IMR-90 (cell line): ENCODE results near the gene ETF1. TPM values are rescaled to one million over a fixed set of nuclear protein-coding genes. Genes with fewer than 3 reads are reported as not detected.
A peak's percentile ranks its signal among the peaks of the same experiment; 100 is the strongest.

Source experiments
- ATAC-seq: fragments of 200-7000 bp; cut with Tn5 transposase; 2 replicates; pipeline ENCODE4 v1.9.1; 2020; ENCODE audit warnings: low read depth, mild to moderate bottlenecking, moderate library complexity
- BruUV-seq: library from RNA; stranded (reverse); fragments of 400-500 nt; replicated peaks from 2 replicates; lab custom pipeline; 2021; lab: Mats Ljungman, UMichigan
- CTCF ChIA-PET: fragments of 300-600 bp; formaldehyde crosslinking; extraction: SDS; loops from one replicate; lab custom pipeline; 2021; ENCODE audit warnings: antibody characterized with exemption; lab: Yijun Ruan, JAX
- POLR2A ChIA-PET: fragments of 300-600 bp; sonication (Branson Sonifier 250); formaldehyde crosslinking; loops from one replicate; lab custom pipeline; 2022; ENCODE audit warnings: antibody characterized with exemption; ENCODE audit not compliant: unreplicated experiment; lab: Charles Lee
- DNase-seq: peaks from one replicate; pipeline ENCODE4 v3.0.0; 2013
- H2AFZ ChIP-seq: replicated peaks from 2 replicates; pipeline ENCODE3; 2013; ENCODE audit warnings: low read length, mild to moderate bottlenecking; ENCODE audit not compliant: poor library complexity
- H2AK5ac ChIP-seq: 2 replicates; pipeline ENCODE4 v1.6.1; 2013; ENCODE audit warnings: low read depth, low read length, inconsistent platforms
- H2AK9ac ChIP-seq: replicated peaks from 2 replicates; pipeline ENCODE3; 2013; ENCODE audit warnings: mild to moderate bottlenecking, low read depth, low read length, moderate library complexity; ENCODE audit not compliant: poor library complexity
- H2BK120ac ChIP-seq: 2 replicates; pipeline ENCODE4 v1.6.1; 2013; ENCODE audit warnings: low read depth, low read length, inconsistent platforms
- H2BK15ac ChIP-seq: 3 replicates; pipeline ENCODE4 v1.6.1; 2013; ENCODE audit warnings: low read depth, low read length, inconsistent platforms
- H2BK20ac ChIP-seq: 2 replicates; pipeline ENCODE4 v1.6.1; 2013; ENCODE audit warnings: low read depth, mild to moderate bottlenecking, inconsistent platforms, low read length, moderate library complexity
- H2BK5ac ChIP-seq: 2 replicates; pipeline ENCODE4 v1.6.1; 2013; ENCODE audit warnings: mild to moderate bottlenecking, low read depth, low read length, inconsistent platforms; ENCODE audit not compliant: poor library complexity, severe bottlenecking
- H3K14ac ChIP-seq: replicated peaks from 2 replicates; pipeline ENCODE4 v1.6.1; 2013; ENCODE audit warnings: low read depth, low read length, inconsistent platforms
- H3K18ac ChIP-seq: 2 replicates; pipeline ENCODE4 v1.6.1; 2013; ENCODE audit warnings: low read depth, low read length, control low read depth
- H3K23ac ChIP-seq: 2 replicates; pipeline ENCODE4 v1.6.1; 2013; ENCODE audit warnings: low read depth, low read length, inconsistent platforms
- H3K27ac ChIP-seq: 2 replicates; pipeline ENCODE4 v1.5.1; 2013; ENCODE audit warnings: mild to moderate bottlenecking, control low read depth, low read length; ENCODE audit not compliant: insufficient read depth
- H3K27me3 ChIP-seq: 2 replicates; pipeline ENCODE4 v1.6.1; 2013; ENCODE audit warnings: low read length; ENCODE audit not compliant: control insufficient read depth, insufficient read depth
- H3K36me3 ChIP-seq: 2 replicates; pipeline ENCODE4 v1.6.1; 2013; ENCODE audit warnings: low read length, mixed read lengths; ENCODE audit not compliant: control insufficient read depth, insufficient read depth
- H3K4ac ChIP-seq: 2 replicates; pipeline ENCODE4 v1.6.1; 2013; ENCODE audit warnings: low read depth, low read length, inconsistent platforms
- H3K4me1 ChIP-seq: 2 replicates; pipeline ENCODE4 v1.6.1; 2013; ENCODE audit warnings: low read length, mixed read lengths; ENCODE audit not compliant: control insufficient read depth, insufficient read depth
- H3K4me2 ChIP-seq: 2 replicates; pipeline ENCODE4 v1.6.1; 2013; ENCODE audit warnings: low read depth, mild to moderate bottlenecking, control low read depth, low read length, moderate library complexity
- H3K4me3 ChIP-seq: 2 replicates; pipeline ENCODE4 v1.5.1; 2013; ENCODE audit warnings: low read depth, mild to moderate bottlenecking, control low read depth, low read length, moderate library complexity; ENCODE audit not compliant: insufficient read depth
- H3K56ac ChIP-seq: 2 replicates; pipeline ENCODE4 v1.6.1; 2013; ENCODE audit warnings: low read length, inconsistent platforms; ENCODE audit not compliant: insufficient read depth; ENCODE audit errors: extremely low read depth
- H3K79me1 ChIP-seq, 2 experiments: 2 replicates each; pipeline ENCODE4 v1.6.1; 2013; ENCODE audit warnings: low read length in 2 of 2, inconsistent platforms in 1 of 2, low read depth in 1 of 2
- H3K9ac ChIP-seq: 2 replicates; pipeline ENCODE4 v1.6.1; 2013; ENCODE audit warnings: low read depth, low read length, control low read depth
- H3K9me1 ChIP-seq: 2 replicates; pipeline ENCODE4 v1.6.1; 2013; ENCODE audit warnings: low read length, inconsistent platforms; ENCODE audit not compliant: insufficient read depth
- H3K9me3 ChIP-seq: 2 replicates; pipeline ENCODE4 v1.6.1; 2013; ENCODE audit warnings: low read length; ENCODE audit not compliant: control insufficient read depth, insufficient read depth
- H4K20me1 ChIP-seq: 2 replicates; pipeline ENCODE4 v1.6.1; 2013; ENCODE audit warnings: low read length, inconsistent platforms; ENCODE audit not compliant: insufficient read depth
- H4K5ac ChIP-seq: 2 replicates; pipeline ENCODE4 v1.6.1; 2013; ENCODE audit warnings: mild to moderate bottlenecking, low read depth, low read length, control low read depth
- H4K8ac ChIP-seq, 2 experiments: 2 replicates each; pipeline ENCODE4 v1.6.1; 2013; ENCODE audit warnings: low read depth in 2 of 2, low read length in 2 of 2, control low read depth in 1 of 2, inconsistent platforms in 1 of 2
- H4K91ac ChIP-seq: 2 replicates; pipeline ENCODE4 v1.6.1; 2013; ENCODE audit warnings: low read depth, low read length, inconsistent platforms; ENCODE audit not compliant: insufficient read depth
- NFE2L2 ChIP-seq: fragments of 150-350 bp; IDR thresholded peaks from 2 replicates; pipeline ENCODE4 v1.6.1; 2016; ENCODE audit warnings: low read depth, mild to moderate bottlenecking, low read length
- RAD21 ChIP-seq: IDR thresholded peaks from 2 replicates; pipeline ENCODE4 v1.6.1; 2012; ENCODE audit warnings: low read length, improper control_type of control experiment
- WGBS, 2 experiments: methylation state at CpG; one replicate each; pipeline versions ENCODE4 v1.1.5 to v1.1.7; 2013; ENCODE audit warnings: missing lambda C conversion rate in 2 of 2; ENCODE audit not compliant: insufficient read length in 1 of 2; ENCODE audit errors: extremely low coverage in 2 of 2; 5-methylcytosine and 5-hydroxymethylcytosine counted together
- dilution Hi-C: fragments of 300-500 bp; cut with HindIII; formaldehyde crosslinking; loops from one replicate; pipeline ENCODE4 v1.14.3; 2018; ENCODE audit warnings: low sequenced_read_pairs; ENCODE audit not compliant: unreplicated experiment
- in situ Hi-C: fragments of 300-500 bp; cut with MboI; formaldehyde crosslinking; loops from 3 replicates; pipeline ENCODE4 v1.14.3; 2019; ENCODE audit warnings: low sequenced_read_pairs, inconsistent platforms, mixed read lengths
- intact Hi-C: fragments of 100-400 bp; cut with micrococcal nuclease; formaldehyde crosslinking; loops from 2 replicates; pipeline ENCODE4 v1.10.0; 2022
- polyA plus RNA-seq, 3 experiments: library from polyadenylated mRNA; depleted of rRNA; stranded (reverse); fragments of >200 nt; gene quantifications; 2 replicates each; pipeline ENCODE4 v1.2.3, GENCODE V29; 2012; ENCODE audit warnings: low replicate concordance in 1 of 3
- total RNA-seq: library from RNA; depleted of rRNA; stranded (reverse); fragments of >200 nt; gene quantifications from 2 replicates; pipeline ENCODE4 v1.2.3, GENCODE V29; 2012

ETF1 gene
- total and polyA plus RNA-seq, 2 of the 4 experiments (the other 2 are of a cell fraction), result 53.2 to 126 TPM

DNA sequence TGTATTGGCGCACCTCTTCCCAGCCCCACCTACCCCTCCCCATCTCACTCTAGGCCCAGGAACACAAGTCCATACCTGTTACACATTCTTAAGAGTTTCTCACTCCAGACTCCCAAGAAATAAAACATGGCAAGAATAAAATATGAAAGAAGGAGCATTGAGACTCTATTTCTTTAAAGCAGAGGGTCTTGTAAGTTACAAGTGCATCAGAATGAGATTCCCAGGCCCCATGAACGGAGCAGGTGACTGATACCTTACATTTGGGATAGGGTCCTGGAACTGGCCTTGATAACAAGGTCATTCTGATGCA, 72.0 kb downstream of the ETF1 start:
- CTCF ChIA-PET, result no interaction called here
- Histone ChIP-seq H3K23ac (no peak overlapping the region), H3K79me1 (peaks cover 9 to 30% of the 10 kb centered on the region in 2 experiments), H2BK15ac (no peak overlapping the region), H3K36me3 (peaks cover 18% of the 10 kb centered on the region), H3K9ac (no peak overlapping the region), H2BK120ac (no peak overlapping the region), H3K56ac (no peak overlapping the region), H3K4me3 (no peak overlapping the region), H3K4me2 (no peak overlapping the region), H3K9me1 (peaks cover 20% of the 10 kb centered on the region), H2AK9ac (no peak overlapping the region), H2BK20ac (no peak overlapping the region), H3K4ac (no peak overlapping the region), H4K91ac (no peak overlapping the region), H3K27ac (no peak overlapping the region), H4K8ac (no peak overlapping the region), H4K5ac (no peak overlapping the region), H2AFZ (no peak overlapping the region), H3K9me3 (no peaks in the 10 kb centered on the region), H3K18ac (no peak overlapping the region), H3K14ac (no peak overlapping the region), H2BK5ac (no peak overlapping the region), H2AK5ac (no peak overlapping the region), H4K20me1 (peaks cover 50% of the 10 kb centered on the region), H3K27me3 (peaks cover 2% of the 10 kb centered on the region; the same call in 1 of the 2 replicates), H3K4me1 (peaks cover 10% of the 10 kb centered on the region; the same call in 1 of the 2 replicates)
- no peak for DNase-seq
- POLR2A ChIA-PET, result no interaction called here
- intact Hi-C loops, result no loop called here
- TF ChIP-seq NFE2L2 (0 out of 2 replicates have a peak, but pooled peaks have one; percentile 9), RAD21 (no peak)
- no peak for ATAC-seq
- BruUV-seq, result no TSS peak
- dilution Hi-C loops, result no loop called here
- in situ Hi-C loops, result no loop called here
- 67% methylated on average over 1 of the region's 2 CpGs; no CpG with 5 or more reads in 1 of the 2 experiments for WGBS, 2 experiments
